Caco-2 (cell line): Measurements from ENCODE around the gene EVI5L. TPM values are rescaled to one million over a fixed set of nuclear protein-coding genes. Genes with fewer than 3 reads are reported as not detected.

ENCODE experiments used
- BruUV-seq: library from RNA; stranded (reverse); fragments of 400-500 nt; replicated peaks from 2 replicates; lab custom pipeline; 2021; lab: Mats Ljungman, UMichigan
- CTCF ChIA-PET: fragments of 300-600 bp; sonication (Branson Sonifier 250); formaldehyde crosslinking; loops from one replicate; lab custom pipeline; 2022; ENCODE audit warnings: antibody characterized with exemption; lab: Charles Lee
- POLR2A ChIA-PET: fragments of 300-600 bp; sonication (Branson Sonifier 250); formaldehyde crosslinking; loops from one replicate; lab custom pipeline; 2022; ENCODE audit warnings: antibody characterized with exemption; lab: Charles Lee
- DNase-seq, 2 experiments: peaks; one replicate each; pipeline versions ENCODE4 v3.0.0 to v3.0.0-alpha.2; 2020 to 2022
- H3K27me3 ChIP-seq: replicated peaks from 2 replicates; pipeline ENCODE4 v1.6.0; 2011; ENCODE audit warnings: low read length; ENCODE audit not compliant: control insufficient read depth, insufficient read depth
- H3K36me3 ChIP-seq: 2 replicates; pipeline ENCODE4 v1.5.1; 2011; ENCODE audit warnings: low read length; ENCODE audit not compliant: control insufficient read depth, insufficient read depth
- H3K4me1 ChIP-seq: fragments of 250-450 bp; sonication (Bioruptor Pico); 2 replicates; pipeline ENCODE4 v1.5.1; 2020; ENCODE audit warnings: mild to moderate bottlenecking
- H3K4me3 ChIP-seq: 2 replicates; pipeline ENCODE4 v1.5.1; 2011; ENCODE audit warnings: low read depth, mild to moderate bottlenecking, control low read depth, low read length
- H3K9me3 ChIP-seq: fragments of 250-450 bp; sonication (Bioruptor Pico); 2 replicates; pipeline ENCODE4 v1.5.1; 2020; ENCODE audit warnings: mild to moderate bottlenecking, moderate library complexity
- H3K27ac Mint-ChIP-seq: one replicate; pipeline ENCODE4 v1.8.0; 2022; ENCODE audit warnings: mixed read lengths; ENCODE audit not compliant: unreplicated experiment
- H3K27me3 Mint-ChIP-seq: one replicate; pipeline ENCODE4 v1.8.0; 2022; ENCODE audit warnings: mixed read lengths; ENCODE audit not compliant: insufficient read depth, unreplicated experiment
- H3K36me3 Mint-ChIP-seq: one replicate; pipeline ENCODE4 v1.8.0; 2022; ENCODE audit warnings: mild to moderate bottlenecking, mixed read lengths; ENCODE audit not compliant: insufficient read depth, unreplicated experiment
- H3K4me1 Mint-ChIP-seq: one replicate; pipeline ENCODE4 v1.8.0; 2022; ENCODE audit warnings: low read depth, mixed read lengths; ENCODE audit not compliant: unreplicated experiment
- H3K4me3 Mint-ChIP-seq: one replicate; pipeline ENCODE4 v1.8.0; 2022; ENCODE audit warnings: mild to moderate bottlenecking, moderate library complexity, mixed read lengths; ENCODE audit not compliant: unreplicated experiment
- H3K9me3 Mint-ChIP-seq: one replicate; pipeline ENCODE4 v1.8.0; 2022; ENCODE audit warnings: mixed read lengths; ENCODE audit not compliant: unreplicated experiment
- intact Hi-C: fragments of 100-400 bp; cut with micrococcal nuclease; formaldehyde crosslinking; loops from one replicate; pipeline ENCODE4 v1.10.0; 2022; ENCODE audit not compliant: unreplicated experiment
- total RNA-seq: library from RNA; stranded (reverse); gene quantifications from 2 replicates; pipeline ENCODE4 v1.2.3, GENCODE V29; 2022
- TF ChIP-seq, protein P1 (sequence below), 2 experiments: fragments of 200-600 bp in 1 of 2; IDR thresholded peaks; 1 replicate in 1 of 2; 2 replicates in 1 of 2; pipeline versions ENCODE4 v1.5.1 to v1.8.0; 2011 to 2022; ENCODE audit warnings: antibody characterized with exemption in 1 of 2, control low read depth in 1 of 2, inconsistent platforms in 1 of 2, low read depth in 1 of 2, low read length in 1 of 2, mild to moderate bottlenecking in 1 of 2, moderate library complexity in 1 of 2; ENCODE audit not compliant: insufficient read depth in 1 of 2, severe bottlenecking in 1 of 2, unreplicated experiment in 1 of 2

Gene EVI5L
- total RNA-seq, 1 experiment from 2014 or later = 9.8 TPM

DNA sequence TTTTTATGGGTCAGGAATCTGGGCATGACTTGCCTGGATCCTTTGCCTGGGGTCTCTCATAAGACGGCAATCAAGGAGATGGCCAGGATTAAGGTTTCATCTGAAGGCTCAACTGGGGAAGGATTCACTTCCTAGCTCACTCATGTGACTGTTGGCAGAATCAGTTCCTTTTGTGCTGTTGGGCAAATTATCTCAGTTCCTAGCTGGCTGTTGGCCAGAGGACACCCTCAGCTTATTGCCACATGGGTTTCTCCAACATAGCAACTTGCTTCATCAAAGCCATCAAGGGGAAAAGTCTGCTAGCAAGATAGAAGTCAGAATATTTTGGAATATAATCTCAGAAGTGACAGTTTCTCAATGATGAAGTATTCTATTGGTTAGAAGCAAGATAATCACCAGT, 12.2 kb upstream of the EVI5L start:
- H3K4me3 ChIP-seq = no peak overlapping the region
- CTCF ChIA-PET = no interaction called here
- peaks cover 4% of the 10 kb centered on the region for H3K27me3 Mint-ChIP-seq

DNA sequence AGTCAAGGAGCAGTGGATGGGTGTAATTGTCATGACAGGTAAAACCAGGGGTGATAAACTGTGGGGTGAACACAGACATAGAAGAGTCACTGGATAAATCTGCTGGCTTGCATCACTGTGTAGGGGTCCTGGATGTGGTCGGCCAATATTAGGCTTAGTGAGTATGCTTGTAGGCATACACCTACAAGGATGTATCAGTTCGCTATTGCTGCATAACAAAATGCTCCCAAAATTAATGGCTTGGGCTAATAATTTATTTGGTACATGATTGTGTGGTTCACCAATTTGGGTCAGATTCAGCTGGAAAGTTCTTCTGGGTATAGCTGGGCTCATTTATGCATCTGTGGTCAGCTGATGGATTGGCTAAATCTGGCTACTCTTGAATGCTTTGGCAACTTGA, 11.2 kb upstream of the EVI5L start:
- Mint-ChIP-seq H3K4me3 (no peak overlapping the region), H3K9me3 (no peaks in the 10 kb centered on the region), H3K27me3 (peaks cover 7% of the 10 kb centered on the region), H3K36me3 (peaks cover 4% of the 10 kb centered on the region), H3K4me1 (no peaks in the 10 kb centered on the region), H3K27ac (no peak overlapping the region)
- H3K36me3 ChIP-seq = no peaks in the 10 kb centered on the region
- DNase-seq = no peak
- no peaks in the 10 kb centered on the region for H3K9me3 ChIP-seq
- TF ChIP-seq, protein P1, sequence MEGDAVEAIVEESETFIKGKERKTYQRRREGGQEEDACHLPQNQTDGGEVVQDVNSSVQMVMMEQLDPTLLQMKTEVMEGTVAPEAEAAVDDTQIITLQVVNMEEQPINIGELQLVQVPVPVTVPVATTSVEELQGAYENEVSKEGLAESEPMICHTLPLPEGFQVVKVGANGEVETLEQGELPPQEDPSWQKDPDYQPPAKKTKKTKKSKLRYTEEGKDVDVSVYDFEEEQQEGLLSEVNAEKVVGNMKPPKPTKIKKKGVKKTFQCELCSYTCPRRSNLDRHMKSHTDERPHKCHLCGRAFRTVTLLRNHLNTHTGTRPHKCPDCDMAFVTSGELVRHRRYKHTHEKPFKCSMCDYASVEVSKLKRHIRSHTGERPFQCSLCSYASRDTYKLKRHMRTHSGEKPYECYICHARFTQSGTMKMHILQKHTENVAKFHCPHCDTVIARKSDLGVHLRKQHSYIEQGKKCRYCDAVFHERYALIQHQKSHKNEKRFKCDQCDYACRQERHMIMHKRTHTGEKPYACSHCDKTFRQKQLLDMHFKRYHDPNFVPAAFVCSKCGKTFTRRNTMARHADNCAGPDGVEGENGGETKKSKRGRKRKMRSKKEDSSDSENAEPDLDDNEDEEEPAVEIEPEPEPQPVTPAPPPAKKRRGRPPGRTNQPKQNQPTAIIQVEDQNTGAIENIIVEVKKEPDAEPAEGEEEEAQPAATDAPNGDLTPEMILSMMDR (IDR thresholded peaks at IDR 0.05; ENCODE audit: insufficient read depth in 1 of 2, low read depth in 1 of 2, low read length in 1 of 2, severe bottlenecking in 1 of 2, unreplicated experiment in 1 of 2) = no peak
- POLR2A ChIA-PET = no interaction called here
- H3K4me1 ChIP-seq = no peaks in the 10 kb centered on the region
- H3K27me3 ChIP-seq = no peaks in the 10 kb centered on the region
- no TSS peak for BruUV-seq
- intact Hi-C loops = no loop called here
- no peak overlapping the region for H3K4me3 ChIP-seq
- CTCF ChIA-PET = interaction anchor here (0.7 kb wide), 1 partner anchor 101 kb away, joined by 3 read pairs; the partner anchor contains the start of gene SNAPC2

More for the DNA sequence above, 12.2 kb upstream of the EVI5L start:
- Histone ChIP-seq H3K9me3 (no peaks in the 10 kb centered on the region), H3K4me1 (no peaks in the 10 kb centered on the region), H3K27me3 (no peaks in the 10 kb centered on the region), H3K36me3 (no peaks in the 10 kb centered on the region)
- Mint-ChIP-seq H3K36me3 (no peaks in the 10 kb centered on the region), H3K9me3 (no peaks in the 10 kb centered on the region), H3K4me3 (no peak overlapping the region), H3K4me1 (no peaks in the 10 kb centered on the region), H3K27ac (no peak overlapping the region)
- no TSS peak for BruUV-seq
- POLR2A ChIA-PET = interaction anchor here (0.5 kb wide), 1 partner anchor 81 kb away, joined by 5 read pairs; no protein-coding TSS in a partner anchor
- intact Hi-C loops = no loop called here
- DNase-seq = no peak
- TF ChIP-seq, protein P1 (IDR thresholded peaks at IDR 0.05; ENCODE audit: insufficient read depth in 1 of 2, low read depth in 1 of 2, low read length in 1 of 2, severe bottlenecking in 1 of 2, unreplicated experiment in 1 of 2) = no peak

DNA sequence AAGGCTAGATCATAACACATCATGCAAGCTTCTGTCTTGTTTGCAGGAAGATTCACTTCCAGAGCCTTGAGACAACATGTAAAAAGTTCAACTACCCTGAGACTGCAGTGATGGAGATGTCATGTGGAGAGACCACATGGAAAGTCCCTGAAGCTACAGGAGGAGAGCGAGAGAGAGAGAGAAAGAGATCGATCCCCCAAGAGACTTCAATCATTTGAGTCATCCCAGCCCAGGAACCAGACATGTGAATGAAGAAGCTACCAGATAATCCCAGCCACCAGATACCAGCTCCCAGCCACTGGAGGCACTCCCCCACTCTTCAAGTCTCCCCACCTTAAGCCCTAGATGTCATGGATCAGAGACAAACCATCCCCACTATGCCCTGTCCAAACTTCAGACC, 10.7 kb upstream of the EVI5L start:
- H3K27me3 Mint-ChIP-seq = peaks cover 7% of the 10 kb centered on the region
- H3K4me3 Mint-ChIP-seq = no peak overlapping the region
- no peaks in the 10 kb centered on the region for H3K9me3 ChIP-seq
- H3K27me3 ChIP-seq = no peaks in the 10 kb centered on the region
- no peaks in the 10 kb centered on the region for H3K4me1 ChIP-seq
- ChIA-PET POLR2A (no interaction called here), CTCF (no interaction called here)
- H3K4me3 ChIP-seq = no peak overlapping the region
- no peaks in the 10 kb centered on the region for H3K9me3 Mint-ChIP-seq
- TF ChIP-seq, protein P1 (IDR thresholded peaks at IDR 0.05; ENCODE audit: insufficient read depth in 1 of 2, low read depth in 1 of 2, low read length in 1 of 2, severe bottlenecking in 1 of 2, unreplicated experiment in 1 of 2) = no peak
- no peaks in the 10 kb centered on the region for H3K4me1 Mint-ChIP-seq
- peaks cover 4% of the 10 kb centered on the region for H3K36me3 Mint-ChIP-seq
- intact Hi-C loops = no loop called here
- no peak for DNase-seq
- no peaks in the 10 kb centered on the region for H3K36me3 ChIP-seq
- no peak overlapping the region for H3K27ac Mint-ChIP-seq
- BruUV-seq = no TSS peak
